ENCODE data around the gene PMAIP1. TPM values are rescaled to one million over a fixed set of nuclear protein-coding genes. Genes with fewer than 3 reads are reported as not detected.

The PMAIP1 gene
- polyA plus RNA-seq, 3 donors, result 40.8 to 56.6 (median 55.7) TPM

- Mint-ChIP-seq H3K4me1 (peaks cover 6% of the 10 kb centered on the region), H3K9me3 (no peaks in the 10 kb centered on the region), H3K4me3 (no peak overlapping the region), H3K27ac (no peak overlapping the region), H3K36me3 (no peaks in the 10 kb centered on the region), H3K27me3 (ENCODE audit: low read depth in 3 of 3) (peaks cover 0 to 2% (median 2%) of the 10 kb centered on the region in 3 donors)
- H3K9me3 ChIP-seq (replicated peaks in 1 of 2; ENCODE audit: control insufficient read depth in 1 of 2, insufficient read depth in 1 of 2, low read length in 2 of 2), result no peaks in the 10 kb centered on the region
- 93% methylated on average over 2 of the region's 6 CpGs for WGBS (ENCODE audit: insufficient coverage)
- H3K79me2 ChIP-seq (ENCODE audit: insufficient read depth, low read length), result no peaks in the 10 kb centered on the region
- no peak for DNase-seq
- no peak overlapping the region for H3K4me2 ChIP-seq (replicated peaks; ENCODE audit: extremely low read depth, low read length, poor library complexity, severe bottlenecking)
- no peaks in the 10 kb centered on the region for H3K4me1 ChIP-seq (ENCODE audit: control insufficient read depth in 1 of 2, insufficient read depth in 2 of 2, low read length in 2 of 2)
- H4K20me1 ChIP-seq (ENCODE audit: insufficient read depth, low read length), result no peaks in the 10 kb centered on the region
- no peak for TF ChIP-seq CTCF (IDR thresholded peaks at IDR 0.05)
- intact Hi-C loops (cut with micrococcal nuclease), result loop anchor here in 1 of 2 donors (5.0 kb wide), 1 partner anchor 33 kb away; no protein-coding TSS in a partner anchor
- no peak overlapping the region for H3K9ac ChIP-seq (ENCODE audit: insufficient read depth, low read length, poor library complexity, severe bottlenecking)
- H3K27ac ChIP-seq (ENCODE audit: low read depth in 1 of 2, low read length in 2 of 2), result no peak overlapping the region
- no peaks in the 10 kb centered on the region for H3K27me3 ChIP-seq (ENCODE audit: control insufficient read depth in 2 of 2, insufficient read depth in 2 of 2, low read length in 2 of 2)
- no peak overlapping the region for H2AFZ ChIP-seq (ENCODE audit: insufficient read depth, low read depth, low read length, poor library complexity, severe bottlenecking)
- H3K36me3 ChIP-seq (replicated peaks in 1 of 2; ENCODE audit: control insufficient read depth in 1 of 2, insufficient read depth in 2 of 2, low read length in 2 of 2), result no peaks in the 10 kb centered on the region
- no peak overlapping the region for H3K4me3 ChIP-seq (replicated peaks in 1 of 3; ENCODE audit: low read depth in 2 of 3, low read length in 3 of 3)
These were observed 50.6 kb downstream of the PMAIP1 start for GRCh38 chr18:59950215-59950944.

GRCh38 chr18:59951591-59951990, 51.8 kb downstream of the PMAIP1 start:
- no peaks in the 10 kb centered on the region for H3K9me3 Mint-ChIP-seq

More at GRCh38 chr18:59951591-59951990, 51.8 kb downstream of the PMAIP1 start:
- Mint-ChIP-seq H3K4me3 (no peak overlapping the region), H3K4me1 (peaks cover 6% of the 10 kb centered on the region), H3K27ac (no peak overlapping the region), H3K27me3 (ENCODE audit: low read depth in 3 of 3) (peaks cover 0 to 3% (median 2%) of the 10 kb centered on the region in 3 donors), H3K36me3 (no peaks in the 10 kb centered on the region)
- H3K4me3 ChIP-seq (replicated peaks in 1 of 3; ENCODE audit: low read depth in 2 of 3, low read length in 3 of 3), result no peak overlapping the region
- H3K79me2 ChIP-seq (ENCODE audit: insufficient read depth, low read length), result no peaks in the 10 kb centered on the region
- no peak overlapping the region for H3K27ac ChIP-seq (ENCODE audit: low read depth in 1 of 2, low read length in 2 of 2)
- H3K4me2 ChIP-seq (replicated peaks; ENCODE audit: extremely low read depth, low read length, poor library complexity, severe bottlenecking), result no peak overlapping the region
- DNase-seq, result no peak
- no peaks in the 10 kb centered on the region for H3K36me3 ChIP-seq (replicated peaks in 1 of 2; ENCODE audit: control insufficient read depth in 1 of 2, insufficient read depth in 2 of 2, low read length in 2 of 2)
- intact Hi-C loops (cut with micrococcal nuclease), result loop anchor here in 1 of 2 donors (5.0 kb wide), 1 partner anchor 34 kb away; no protein-coding TSS in a partner anchor
- H3K9me3 ChIP-seq (replicated peaks in 1 of 2; ENCODE audit: control insufficient read depth in 1 of 2, insufficient read depth in 1 of 2, low read length in 2 of 2), result no peaks in the 10 kb centered on the region
- no peaks in the 10 kb centered on the region for H3K27me3 ChIP-seq (ENCODE audit: control insufficient read depth in 2 of 2, insufficient read depth in 2 of 2, low read length in 2 of 2)
- no peaks in the 10 kb centered on the region for H3K4me1 ChIP-seq (ENCODE audit: control insufficient read depth in 1 of 2, insufficient read depth in 2 of 2, low read length in 2 of 2)
- WGBS (ENCODE audit: insufficient coverage), result no CpG with 5 or more reads among the region's 4 CpGs
- no peak for TF ChIP-seq CTCF (IDR thresholded peaks at IDR 0.05)
- no peaks in the 10 kb centered on the region for H4K20me1 ChIP-seq (ENCODE audit: insufficient read depth, low read length)
- no peak overlapping the region for H2AFZ ChIP-seq (ENCODE audit: insufficient read depth, low read depth, low read length, poor library complexity, severe bottlenecking)
- H3K9ac ChIP-seq (ENCODE audit: insufficient read depth, low read length, poor library complexity, severe bottlenecking), result no peak overlapping the region

All from CD14-positive monocyte (primary cell).